ENCODE data around the gene SNRNP40. TPM values are rescaled to one million over a fixed set of nuclear protein-coding genes. Genes with fewer than 3 reads are reported as not detected.
"Not testable (repeated sequence)": the region's sequence is repeated elsewhere in the genome, so short reads cannot be mapped to it uniquely, and the experiment has no call there.

The SNRNP40 gene
- total RNA-seq, 1 donor from 2014 or later = 55.7 TPM

GRCh38 chr1:31295874-31296485, 608 bp downstream of the SNRNP40 start:
- Mint-ChIP-seq H3K4me1 (ENCODE audit: unreplicated experiment) (peaks cover 10% of the 10 kb centered on the region), H3K36me3 (ENCODE audit: low read depth, unreplicated experiment) (peaks cover 7% of the 10 kb centered on the region), H3K9me3 (ENCODE audit: unreplicated experiment) (no peaks in the 10 kb centered on the region), H3K4me3 (ENCODE audit: unreplicated experiment) (no peak overlapping the region), H3K27me3 (ENCODE audit: unreplicated experiment) (peaks cover 7% of the 10 kb centered on the region), H3K27ac (ENCODE audit: unreplicated experiment) (no peak overlapping the region)
- TF ChIP-seq CTCF (IDR thresholded peaks at IDR 0.05; ENCODE audit: unreplicated experiment) = no peak
- DNase-seq (ENCODE audit: low spot score) = no peak

DNA sequence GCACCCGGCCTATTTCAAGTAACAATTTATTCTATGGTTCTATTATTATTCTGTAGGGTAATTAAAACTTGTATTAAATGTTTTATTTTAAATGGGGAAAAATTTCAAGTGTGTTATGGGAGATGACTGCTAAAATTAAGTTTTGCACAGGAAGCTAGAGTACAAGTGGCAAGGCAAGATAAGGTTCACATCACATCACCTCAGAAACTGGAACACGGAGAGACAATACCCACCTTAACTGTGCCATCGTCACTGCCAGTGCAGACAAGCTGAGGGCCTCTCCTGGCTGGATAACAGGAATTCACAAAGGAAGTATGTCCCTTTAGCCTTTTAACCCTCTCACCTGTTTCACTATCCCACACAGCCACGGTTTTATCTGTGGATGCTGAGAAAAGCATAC, 7.6 kb downstream of the SNRNP40 start:
- no peak for DNase-seq (ENCODE audit: low spot score)
- Mint-ChIP-seq H3K27ac (ENCODE audit: unreplicated experiment) (no peak overlapping the region), H3K9me3 (ENCODE audit: unreplicated experiment) (no peaks in the 10 kb centered on the region), H3K36me3 (ENCODE audit: low read depth, unreplicated experiment) (peaks cover 13% of the 10 kb centered on the region), H3K4me3 (ENCODE audit: unreplicated experiment) (no peak overlapping the region), H3K4me1 (ENCODE audit: unreplicated experiment) (no peaks in the 10 kb centered on the region), H3K27me3 (ENCODE audit: unreplicated experiment) (peaks cover 4% of the 10 kb centered on the region)
- TF ChIP-seq CTCF (IDR thresholded peaks at IDR 0.05; ENCODE audit: unreplicated experiment) = no peak

DNA sequence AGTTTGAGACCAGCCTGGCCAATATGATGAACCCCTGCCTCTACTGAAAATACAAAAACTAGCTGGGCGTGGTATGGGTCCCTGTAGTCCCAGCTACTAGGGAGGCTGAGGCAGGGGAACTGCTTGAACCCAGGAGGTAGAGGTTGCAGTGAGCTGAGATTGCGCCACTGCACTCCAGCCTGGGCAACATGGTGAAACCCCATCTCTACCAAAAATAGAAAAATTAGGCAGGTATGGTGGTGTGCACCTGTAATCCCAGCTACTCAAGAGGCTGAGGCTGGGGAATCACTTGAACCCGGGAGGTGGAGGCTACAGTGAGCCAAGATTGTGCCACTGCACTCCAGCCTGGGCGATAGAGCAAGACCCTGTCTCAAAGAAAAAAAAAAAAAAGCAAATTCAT, 8.8 kb downstream of the SNRNP40 start:
- not testable (repeated sequence) for H3K27ac Mint-ChIP-seq (ENCODE audit: unreplicated experiment); DNase-seq (ENCODE audit: low spot score); H3K4me3 Mint-ChIP-seq (ENCODE audit: unreplicated experiment); H3K27me3 Mint-ChIP-seq (ENCODE audit: unreplicated experiment); H3K4me1 Mint-ChIP-seq (ENCODE audit: unreplicated experiment); H3K9me3 Mint-ChIP-seq (ENCODE audit: unreplicated experiment)
- H3K36me3 Mint-ChIP-seq (ENCODE audit: low read depth, unreplicated experiment) = peaks cover 15% of the 10 kb centered on the region

- H3K27me3 Mint-ChIP-seq (ENCODE audit: unreplicated experiment); H3K27ac Mint-ChIP-seq (ENCODE audit: unreplicated experiment); DNase-seq (ENCODE audit: low spot score); H3K4me3 Mint-ChIP-seq (ENCODE audit: unreplicated experiment); H3K4me1 Mint-ChIP-seq (ENCODE audit: unreplicated experiment); H3K9me3 Mint-ChIP-seq (ENCODE audit: unreplicated experiment): not testable (repeated sequence)
- peaks cover 18% of the 10 kb centered on the region for H3K36me3 Mint-ChIP-seq (ENCODE audit: low read depth, unreplicated experiment)
Measured at GRCh38 chr1:31282426-31282825, 14.2 kb downstream of the SNRNP40 start.

DNA sequence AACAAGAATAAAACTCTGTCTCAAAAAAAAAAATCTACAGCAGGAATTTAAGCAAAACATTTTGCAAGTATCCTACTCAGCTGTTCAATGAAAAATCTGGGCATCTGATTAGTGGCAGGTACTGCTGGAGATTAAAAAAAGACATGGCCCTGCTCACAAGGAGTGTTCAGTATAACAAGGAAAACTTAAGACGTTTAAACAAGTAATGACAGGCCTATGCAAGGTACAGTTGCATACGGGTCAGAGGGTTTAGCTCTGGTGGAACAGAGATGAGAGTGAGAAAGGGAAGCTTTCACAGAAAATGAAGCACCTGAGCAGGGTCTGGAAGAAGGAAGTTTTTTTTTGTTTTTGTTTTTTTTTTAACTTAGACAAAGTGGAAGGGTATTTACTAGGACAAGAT, 23.0 kb downstream of the SNRNP40 start:
- DNase-seq (ENCODE audit: low spot score) = no peak
- no peak overlapping the region for H3K4me3 Mint-ChIP-seq (ENCODE audit: unreplicated experiment)
- no peak for TF ChIP-seq CTCF (IDR thresholded peaks at IDR 0.05; ENCODE audit: unreplicated experiment)
- no peak overlapping the region for H3K27ac Mint-ChIP-seq (ENCODE audit: unreplicated experiment)
- no peaks in the 10 kb centered on the region for H3K9me3 Mint-ChIP-seq (ENCODE audit: unreplicated experiment)
- peaks cover 2% of the 10 kb centered on the region for H3K27me3 Mint-ChIP-seq (ENCODE audit: unreplicated experiment)
- no peaks in the 10 kb centered on the region for H3K4me1 Mint-ChIP-seq (ENCODE audit: unreplicated experiment)
- H3K36me3 Mint-ChIP-seq (ENCODE audit: low read depth, unreplicated experiment) = peaks cover 14% of the 10 kb centered on the region

DNA sequence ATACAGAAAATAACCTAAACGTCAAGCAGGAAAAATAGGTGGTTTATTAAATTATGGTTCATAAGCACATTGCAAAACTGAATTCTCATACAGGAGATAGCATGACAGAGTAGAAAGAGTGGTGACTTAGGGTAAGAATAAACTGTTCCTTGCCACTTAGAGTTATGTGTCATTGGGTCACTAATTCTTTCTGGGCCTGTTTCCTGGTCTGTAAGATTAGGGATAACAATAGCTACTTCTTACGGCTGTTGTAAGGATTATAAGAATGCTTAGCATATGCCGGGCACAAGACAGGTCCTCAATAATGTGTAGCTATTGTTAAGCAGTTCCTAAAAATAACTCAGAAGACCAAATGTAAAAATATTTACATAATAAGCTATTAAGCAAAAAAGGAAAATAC, 24.2 kb downstream of the SNRNP40 start:
- H3K9me3 Mint-ChIP-seq (ENCODE audit: unreplicated experiment) = no peaks in the 10 kb centered on the region
- no peak overlapping the region for H3K4me3 Mint-ChIP-seq (ENCODE audit: unreplicated experiment)
- H3K4me1 Mint-ChIP-seq (ENCODE audit: unreplicated experiment) = no peaks in the 10 kb centered on the region
- peaks cover 15% of the 10 kb centered on the region for H3K36me3 Mint-ChIP-seq (ENCODE audit: low read depth, unreplicated experiment)
- no peak for DNase-seq (ENCODE audit: low spot score)
- H3K27ac Mint-ChIP-seq (ENCODE audit: unreplicated experiment) = no peak overlapping the region
- TF ChIP-seq CTCF (IDR thresholded peaks at IDR 0.05; ENCODE audit: unreplicated experiment) = no peak
- peaks cover 2% of the 10 kb centered on the region for H3K27me3 Mint-ChIP-seq (ENCODE audit: unreplicated experiment)
